Measurements from ENCODE around the gene ADAMTSL4.
"Not testable (repeated sequence)": the region's sequence is repeated elsewhere in the genome, so short reads cannot be mapped to it uniquely, and the experiment has no call there.

The ADAMTSL4 gene

GRCh38 chr1:150596095-150596892 lies 47.1 kb downstream of the ADAMTSL4 start:
- no peak for DNase-seq (ENCODE audit: low read depth)

- DNase-seq (ENCODE audit: low read depth), result no peak
Observed at GRCh38 chr1:150596976-150597375, 47.8 kb downstream of the ADAMTSL4 start.

GRCh38 chr1:150598346-150598745 lies 49.1 kb downstream of the ADAMTSL4 start:
- DNase-seq (ENCODE audit: low read depth), result not testable (repeated sequence)

- DNase-seq (ENCODE audit: low read depth), result no peak
Observed at GRCh38 chr1:150601540-150601939, 52.3 kb downstream of the ADAMTSL4 start.

- DNase-seq (ENCODE audit: low read depth), result not testable (repeated sequence)
Observed at GRCh38 chr1:150602372-150602771, 53.2 kb downstream of the ADAMTSL4 start.

GRCh38 chr1:150603711-150604110 lies 54.5 kb downstream of the ADAMTSL4 start:
- DNase-seq (ENCODE audit: low read depth), result no peak

GRCh38 chr1:150604226-150604588 lies 55.0 kb downstream of the ADAMTSL4 start:
- no peak for DNase-seq (ENCODE audit: low read depth)

GRCh38 chr1:150605451-150605731 lies 56.2 kb downstream of the ADAMTSL4 start:
- DNase-seq (ENCODE audit: low read depth), result not testable (repeated sequence)

GRCh38 chr1:150606463-150607142 lies 57.4 kb downstream of the ADAMTSL4 start:
- no peak for DNase-seq (ENCODE audit: low read depth)

GRCh38 chr1:150609732-150610131 lies 60.5 kb downstream of the ADAMTSL4 start:
- DNase-seq (ENCODE audit: low read depth), result no peak
